HG03097 (cell line): ENCODE results near the gene PAFAH1B2.
A peak's percentile ranks its signal among the peaks of the same experiment; 100 is the strongest.
"Not testable (repeated sequence)": the region's sequence is repeated elsewhere in the genome, so short reads cannot be mapped to it uniquely, and the experiment has no call there.

Experiments
- ATAC-seq: cut with Tn5 transposase; IDR thresholded peaks from one replicate; pipeline ENCODE4 v1.9.1; 2021; ENCODE audit not compliant: unreplicated experiment, low FRiP score

Gene PAFAH1B2

GRCh38 chr11:117126223-117126965, 17.7 kb upstream of the PAFAH1B2 start:
- no peak for ATAC-seq

GRCh38 chr11:117127171-117127901, 16.8 kb upstream of the PAFAH1B2 start:
- no peak for ATAC-seq

GRCh38 chr11:117128289-117128688, 15.8 kb upstream of the PAFAH1B2 start:
- no peak for ATAC-seq

- ATAC-seq: not testable (repeated sequence)
Measured at GRCh38 chr11:117130396-117130795, 13.7 kb upstream of the PAFAH1B2 start.

GRCh38 chr11:117130879-117131278, 13.2 kb upstream of the PAFAH1B2 start:
- ATAC-seq: no peak

GRCh38 chr11:117134431-117134830, 9.7 kb upstream of the PAFAH1B2 start:
- ATAC-seq: no peak

- ATAC-seq: not testable (repeated sequence)
Measured at GRCh38 chr11:117134979-117135378, 9.1 kb upstream of the PAFAH1B2 start.

- not testable (repeated sequence) for ATAC-seq
Measured at GRCh38 chr11:117137223-117138086, 6.6 kb upstream of the PAFAH1B2 start.

GRCh38 chr11:117143390-117143789, 697 bp upstream of the PAFAH1B2 start:
- ATAC-seq: no peak

GRCh38 chr11:117144477-117145392, 648 bp downstream of the PAFAH1B2 start:
- ATAC-seq: peak; percentile 44

GRCh38 chr11:117145393-117145761, 1.3 kb downstream of the PAFAH1B2 start:
- no peak for ATAC-seq

GRCh38 chr11:117146521-117146920, 2.4 kb downstream of the PAFAH1B2 start:
- no peak for ATAC-seq

- ATAC-seq: no peak
Measured at GRCh38 chr11:117152066-117152465, 8.0 kb downstream of the PAFAH1B2 start.

- no peak for ATAC-seq
Measured at GRCh38 chr11:117154468-117154867, 10.4 kb downstream of the PAFAH1B2 start.

GRCh38 chr11:117157507-117157906, 13.4 kb downstream of the PAFAH1B2 start:
- no peak for ATAC-seq

- ATAC-seq: no peak
Measured at GRCh38 chr11:117159892-117160291, 15.8 kb downstream of the PAFAH1B2 start.

GRCh38 chr11:117160826-117161225, 16.7 kb downstream of the PAFAH1B2 start:
- no peak for ATAC-seq

- no peak for ATAC-seq
Measured at GRCh38 chr11:117166491-117166890, 22.4 kb downstream of the PAFAH1B2 start.

- ATAC-seq: no peak
Measured at GRCh38 chr11:117169736-117170135, 25.6 kb downstream of the PAFAH1B2 start.

- no peak for ATAC-seq
Measured at GRCh38 chr11:117170210-117170609, 26.1 kb downstream of the PAFAH1B2 start.
